ENCODE data around the gene NT5DC2. TPM values are rescaled to one million over a fixed set of nuclear protein-coding genes. Genes with fewer than 3 reads are reported as not detected.

The NT5DC2 gene
- total RNA-seq, 1 donor from 2014 or later, result 189 TPM

- peaks cover 36% of the 10 kb centered on the region for H3K36me3 Mint-ChIP-seq (ENCODE audit: low read depth, unreplicated experiment)
- no peak for FAIRE-seq
Observed at GRCh38 chr3:52479877-52480575, 53.6 kb downstream of the NT5DC2 start.

GRCh38 chr3:52479037-52479876, 54.4 kb downstream of the NT5DC2 start:
- peaks cover 49% of the 10 kb centered on the region for H3K36me3 ChIP-seq (ENCODE audit: insufficient read depth, low read length)
- peaks cover 50% of the 10 kb centered on the region for H4K20me1 ChIP-seq (ENCODE audit: insufficient read depth, low read length)
- Mint-ChIP-seq H3K27me3 (ENCODE audit: low read depth, unreplicated experiment) (no peaks in the 10 kb centered on the region), H3K36me3 (ENCODE audit: low read depth, unreplicated experiment) (peaks cover 38% of the 10 kb centered on the region), H3K27ac (ENCODE audit: unreplicated experiment) (no peak overlapping the region), H3K4me1 (ENCODE audit: low read depth, unreplicated experiment) (peaks cover 11% of the 10 kb centered on the region), H3K4me3 (ENCODE audit: unreplicated experiment) (no peak overlapping the region), H3K9me3 (ENCODE audit: unreplicated experiment) (no peaks in the 10 kb centered on the region)
- no peak for TF ChIP-seq CTCF (IDR thresholded peaks at IDR 0.05; ENCODE audit: insufficient read depth, low read depth, low read length)
- TF ChIP-seq EZH2 (IDR thresholded peaks at IDR 0.05; ENCODE audit: insufficient read depth, low read length), result no peak
- H3K79me2 ChIP-seq (ENCODE audit: insufficient read depth, low read length), result no peaks in the 10 kb centered on the region
- no peaks in the 10 kb centered on the region for H3K27me3 ChIP-seq (ENCODE audit: insufficient read depth, low read length)
- no peak overlapping the region for H3K9ac ChIP-seq (ENCODE audit: low read length)
- H3K9me3 ChIP-seq (ENCODE audit: insufficient read depth, low read depth, low read length), result no peaks in the 10 kb centered on the region
- FAIRE-seq, result no peak
- DNase-seq (ENCODE audit: low read depth), result no peak
- no peak overlapping the region for H3K4me3 ChIP-seq (ENCODE audit: insufficient read depth, low read depth, low read length)
- no peak overlapping the region for H2AFZ ChIP-seq (ENCODE audit: low read depth, low read length)
- peaks cover 6% of the 10 kb centered on the region for H3K4me1 ChIP-seq (ENCODE audit: insufficient read depth, low read length)
- H3K4me2 ChIP-seq (ENCODE audit: low read length), result no peak overlapping the region
- no peak overlapping the region for H3K27ac ChIP-seq (ENCODE audit: low read depth, low read length)

More at GRCh38 chr3:52479877-52480575, 53.6 kb downstream of the NT5DC2 start:
- no peak for TF ChIP-seq CTCF (IDR thresholded peaks at IDR 0.05; ENCODE audit: insufficient read depth, low read depth, low read length)
- no peak for TF ChIP-seq EZH2 (IDR thresholded peaks at IDR 0.05; ENCODE audit: insufficient read depth, low read length)
- peaks cover 6% of the 10 kb centered on the region for H3K4me1 ChIP-seq (ENCODE audit: insufficient read depth, low read length)
- Mint-ChIP-seq H3K27ac (ENCODE audit: unreplicated experiment) (no peak overlapping the region), H3K9me3 (ENCODE audit: unreplicated experiment) (no peaks in the 10 kb centered on the region), H3K4me3 (ENCODE audit: unreplicated experiment) (no peak overlapping the region), H3K27me3 (ENCODE audit: low read depth, unreplicated experiment) (no peaks in the 10 kb centered on the region), H3K4me1 (ENCODE audit: low read depth, unreplicated experiment) (peaks cover 11% of the 10 kb centered on the region)
- H3K4me3 ChIP-seq (ENCODE audit: insufficient read depth, low read depth, low read length), result no peak overlapping the region
- no peaks in the 10 kb centered on the region for H3K9me3 ChIP-seq (ENCODE audit: insufficient read depth, low read depth, low read length)
- no peak overlapping the region for H2AFZ ChIP-seq (ENCODE audit: low read depth, low read length)
- no peaks in the 10 kb centered on the region for H3K79me2 ChIP-seq (ENCODE audit: insufficient read depth, low read length)
- DNase-seq (ENCODE audit: low read depth), result no peak
- H4K20me1 ChIP-seq (ENCODE audit: insufficient read depth, low read length), result peaks cover 56% of the 10 kb centered on the region
- no peak overlapping the region for H3K4me2 ChIP-seq (ENCODE audit: low read length)
- no peak overlapping the region for H3K27ac ChIP-seq (ENCODE audit: low read depth, low read length)
- H3K9ac ChIP-seq (ENCODE audit: low read length), result no peak overlapping the region
- H3K27me3 ChIP-seq (ENCODE audit: insufficient read depth, low read length), result no peaks in the 10 kb centered on the region
- peaks cover 44% of the 10 kb centered on the region for H3K36me3 ChIP-seq (ENCODE audit: insufficient read depth, low read length)

All from astrocyte (in vitro differentiated cells and primary cell).